Vagina (tissue), 2 donors: ENCODE measurements around the gene TMEM129.

Source experiments
- CTCF ChIP-seq, 3 experiments: fragments of 450-650 bp in 2 of 3; fragments of 200-600 bp in 1 of 3; sonication (generic) in 1 of 3; IDR thresholded peaks; one replicate each; pipeline ENCODE4 v1.5.1; 2017 to 2019; ENCODE audit warnings: antibody characterized with exemption in 3 of 3, mild to moderate bottlenecking in 2 of 3, moderate library complexity in 2 of 3
- POLR2AphosphoS5 ChIP-seq, 2 donors: sonication (generic); formaldehyde crosslinking; IDR thresholded peaks; one replicate each; pipeline ENCODE4 v1.9.0; 2017; ENCODE audit warnings: antibody characterized with exemption in 2 of 2, mild to moderate bottlenecking in 2 of 2, low read depth in 1 of 2; ENCODE audit not compliant: insufficient read depth in 1 of 2

GRCh38 chr4:1753294-1753696 is 32.2 kb upstream of the TMEM129 start:
- no peak for TF ChIP-seq POLR2AphosphoS5 (IDR thresholded peaks at IDR 0.05; ENCODE audit: insufficient read depth in 1 of 2, low read depth in 1 of 2)
- TF ChIP-seq CTCF (IDR thresholded peaks at IDR 0.05): no peak
